ENCODE measurements around the gene ANAPC15.

The ANAPC15 gene

GRCh38 chr11:72084965-72085364 lies 27.5 kb downstream of the ANAPC15 start:
- peaks cover 5% of the 10 kb centered on the region for H3K36me3 Mint-ChIP-seq
- no peak overlapping the region for H3K4me3 Mint-ChIP-seq
- H3K9me3 Mint-ChIP-seq (ENCODE audit: low read depth): no peaks in the 10 kb centered on the region
- H3K27me3 Mint-ChIP-seq: no peaks in the 10 kb centered on the region
- peaks cover 26% of the 10 kb centered on the region for H3K4me1 Mint-ChIP-seq (ENCODE audit: low read depth)
- no peak overlapping the region for H3K27ac Mint-ChIP-seq

GRCh38 chr11:72084076-72084475 lies 28.4 kb downstream of the ANAPC15 start:
- Mint-ChIP-seq H3K36me3 (peaks cover 5% of the 10 kb centered on the region), H3K27ac (no peak overlapping the region), H3K27me3 (no peaks in the 10 kb centered on the region), H3K4me1 (ENCODE audit: low read depth) (peaks cover 30% of the 10 kb centered on the region), H3K9me3 (ENCODE audit: low read depth) (no peaks in the 10 kb centered on the region), H3K4me3 (no peak overlapping the region)

GRCh38 chr11:72083414-72083813 lies 29.1 kb downstream of the ANAPC15 start:
- peaks cover 36% of the 10 kb centered on the region for H3K4me1 Mint-ChIP-seq (ENCODE audit: low read depth)
- no peak overlapping the region for H3K27ac Mint-ChIP-seq
- H3K36me3 Mint-ChIP-seq: peaks cover 5% of the 10 kb centered on the region
- H3K9me3 Mint-ChIP-seq (ENCODE audit: low read depth): no peaks in the 10 kb centered on the region
- H3K27me3 Mint-ChIP-seq: no peaks in the 10 kb centered on the region
- H3K4me3 Mint-ChIP-seq: no peak overlapping the region

GRCh38 chr11:72081821-72082453 lies 30.6 kb downstream of the ANAPC15 start:
- H3K4me3 Mint-ChIP-seq: peak overlapping the region; percentile 77
- no peaks in the 10 kb centered on the region for H3K27me3 Mint-ChIP-seq
- peak overlapping the region; percentile 83 for H3K27ac Mint-ChIP-seq
- no peaks in the 10 kb centered on the region for H3K9me3 Mint-ChIP-seq (ENCODE audit: low read depth)
- peaks cover 5% of the 10 kb centered on the region for H3K36me3 Mint-ChIP-seq
- peaks cover 43% of the 10 kb centered on the region for H3K4me1 Mint-ChIP-seq (ENCODE audit: low read depth)

- peaks cover 43% of the 10 kb centered on the region for H3K4me1 Mint-ChIP-seq (ENCODE audit: low read depth)
- no peaks in the 10 kb centered on the region for H3K27me3 Mint-ChIP-seq
- peaks cover 5% of the 10 kb centered on the region for H3K36me3 Mint-ChIP-seq
Observed at GRCh38 chr11:72081184-72081644, 31.3 kb downstream of the ANAPC15 start.

GRCh38 chr11:72080326-72081183 lies 31.9 kb downstream of the ANAPC15 start, which contains the start of the genes LRRC51 and NUMA1:
Gene LRRC51, plus strand, starts transcription at chr11:72080850. Its CDS starts 8,234 bp downstream, at chr11:72089084.
Gene NUMA1, minus strand, starts transcription at chr11:72080542. Its CDS starts 44,599 bp downstream, at chr11:72035943.
- peak within 1 kb of the TSS; percentile 98 for H3K4me3 Mint-ChIP-seq
- peaks cover 42% of the 10 kb centered on the region for H3K4me1 Mint-ChIP-seq (ENCODE audit: low read depth)
- peak within 1 kb of the TSS; percentile 99 for H3K27ac Mint-ChIP-seq
- no peaks in the 10 kb centered on the region for H3K27me3 Mint-ChIP-seq
- peaks cover 4% of the 10 kb centered on the region for H3K36me3 Mint-ChIP-seq
- H3K9me3 Mint-ChIP-seq (ENCODE audit: low read depth): no peaks in the 10 kb centered on the region

More at GRCh38 chr11:72081184-72081644, 31.3 kb downstream of the ANAPC15 start:
- Mint-ChIP-seq H3K4me3 (peak overlapping the region; percentile 98), H3K9me3 (ENCODE audit: low read depth) (no peaks in the 10 kb centered on the region), H3K27ac (peak overlapping the region; percentile 99)

- no peaks in the 10 kb centered on the region for H3K9me3 Mint-ChIP-seq (ENCODE audit: low read depth)
- H3K36me3 Mint-ChIP-seq: peaks cover 4% of the 10 kb centered on the region
- peaks cover 42% of the 10 kb centered on the region for H3K4me1 Mint-ChIP-seq (ENCODE audit: low read depth)
- no peaks in the 10 kb centered on the region for H3K27me3 Mint-ChIP-seq
- peak overlapping the region; percentile 98 for H3K4me3 Mint-ChIP-seq
- H3K27ac Mint-ChIP-seq: peak overlapping the region; percentile 99
Observed at GRCh38 chr11:72079819-72080325, 32.6 kb downstream of the ANAPC15 start.

- Mint-ChIP-seq H3K36me3 (peaks cover 5% of the 10 kb centered on the region), H3K27ac (peak overlapping the region; percentile 23), H3K4me3 (peak overlapping the region; percentile 98), H3K4me1 (ENCODE audit: low read depth) (peaks cover 42% of the 10 kb centered on the region), H3K27me3 (no peaks in the 10 kb centered on the region), H3K9me3 (ENCODE audit: low read depth) (no peaks in the 10 kb centered on the region)
Observed at GRCh38 chr11:72078477-72078876, 34.0 kb downstream of the ANAPC15 start.

- Mint-ChIP-seq H3K36me3 (peaks cover 6% of the 10 kb centered on the region), H3K9me3 (ENCODE audit: low read depth) (no peaks in the 10 kb centered on the region), H3K27ac (no peak overlapping the region), H3K4me3 (no peak overlapping the region), H3K4me1 (ENCODE audit: low read depth) (peaks cover 46% of the 10 kb centered on the region), H3K27me3 (no peaks in the 10 kb centered on the region)
Observed at GRCh38 chr11:72075756-72076155, 36.7 kb downstream of the ANAPC15 start.

- Mint-ChIP-seq H3K4me3 (no peak overlapping the region), H3K4me1 (ENCODE audit: low read depth) (peaks cover 41% of the 10 kb centered on the region), H3K36me3 (peaks cover 7% of the 10 kb centered on the region), H3K27me3 (no peaks in the 10 kb centered on the region), H3K9me3 (ENCODE audit: low read depth) (no peaks in the 10 kb centered on the region), H3K27ac (no peak overlapping the region)
Observed at GRCh38 chr11:72075109-72075508, 37.4 kb downstream of the ANAPC15 start.

- no peaks in the 10 kb centered on the region for H3K9me3 Mint-ChIP-seq (ENCODE audit: low read depth)
- peaks cover 36% of the 10 kb centered on the region for H3K4me1 Mint-ChIP-seq (ENCODE audit: low read depth)
- H3K27me3 Mint-ChIP-seq: no peaks in the 10 kb centered on the region
- H3K36me3 Mint-ChIP-seq: peaks cover 12% of the 10 kb centered on the region
- no peak overlapping the region for H3K27ac Mint-ChIP-seq
- H3K4me3 Mint-ChIP-seq: no peak overlapping the region
Observed at GRCh38 chr11:72072348-72072747, 40.1 kb downstream of the ANAPC15 start.

- no peak overlapping the region for H3K4me3 Mint-ChIP-seq
- H3K4me1 Mint-ChIP-seq (ENCODE audit: low read depth): peaks cover 31% of the 10 kb centered on the region
- no peaks in the 10 kb centered on the region for H3K9me3 Mint-ChIP-seq (ENCODE audit: low read depth)
- peaks cover 9% of the 10 kb centered on the region for H3K36me3 Mint-ChIP-seq
- no peaks in the 10 kb centered on the region for H3K27me3 Mint-ChIP-seq
- H3K27ac Mint-ChIP-seq: no peak overlapping the region
Observed at GRCh38 chr11:72070491-72070890, 42.0 kb downstream of the ANAPC15 start.

- H3K27ac Mint-ChIP-seq: peak overlapping the region; percentile 18
- no peak overlapping the region for H3K4me3 Mint-ChIP-seq
- peaks cover 31% of the 10 kb centered on the region for H3K4me1 Mint-ChIP-seq (ENCODE audit: low read depth)
- no peaks in the 10 kb centered on the region for H3K27me3 Mint-ChIP-seq
- no peaks in the 10 kb centered on the region for H3K9me3 Mint-ChIP-seq (ENCODE audit: low read depth)
- peaks cover 9% of the 10 kb centered on the region for H3K36me3 Mint-ChIP-seq
Observed at GRCh38 chr11:72069787-72070251, 42.7 kb downstream of the ANAPC15 start.

GRCh38 chr11:72069200-72069599 lies 43.3 kb downstream of the ANAPC15 start:
- peaks cover 31% of the 10 kb centered on the region for H3K4me1 Mint-ChIP-seq (ENCODE audit: low read depth)
- H3K36me3 Mint-ChIP-seq: peaks cover 9% of the 10 kb centered on the region
- H3K4me3 Mint-ChIP-seq: no peak overlapping the region

GRCh38 chr11:72067676-72068075 lies 44.8 kb downstream of the ANAPC15 start:
- H3K36me3 Mint-ChIP-seq: peaks cover 6% of the 10 kb centered on the region
- no peak overlapping the region for H3K27ac Mint-ChIP-seq
- no peak overlapping the region for H3K4me3 Mint-ChIP-seq
- H3K4me1 Mint-ChIP-seq (ENCODE audit: low read depth): peaks cover 28% of the 10 kb centered on the region
- H3K9me3 Mint-ChIP-seq (ENCODE audit: low read depth): no peaks in the 10 kb centered on the region
- H3K27me3 Mint-ChIP-seq: no peaks in the 10 kb centered on the region

More at GRCh38 chr11:72069200-72069599, 43.3 kb downstream of the ANAPC15 start:
- Mint-ChIP-seq H3K27me3 (no peaks in the 10 kb centered on the region), H3K9me3 (ENCODE audit: low read depth) (no peaks in the 10 kb centered on the region), H3K27ac (peak overlapping the region; percentile 18)

Measured in activated naive CD8-positive, alpha-beta T cell (primary cell).